ENCODE measurements around the gene CFAP126.
"Not testable (repeated sequence)": the region's sequence is repeated elsewhere in the genome, so short reads cannot be mapped to it uniquely, and the experiment has no call there.

The CFAP126 gene

DNA sequence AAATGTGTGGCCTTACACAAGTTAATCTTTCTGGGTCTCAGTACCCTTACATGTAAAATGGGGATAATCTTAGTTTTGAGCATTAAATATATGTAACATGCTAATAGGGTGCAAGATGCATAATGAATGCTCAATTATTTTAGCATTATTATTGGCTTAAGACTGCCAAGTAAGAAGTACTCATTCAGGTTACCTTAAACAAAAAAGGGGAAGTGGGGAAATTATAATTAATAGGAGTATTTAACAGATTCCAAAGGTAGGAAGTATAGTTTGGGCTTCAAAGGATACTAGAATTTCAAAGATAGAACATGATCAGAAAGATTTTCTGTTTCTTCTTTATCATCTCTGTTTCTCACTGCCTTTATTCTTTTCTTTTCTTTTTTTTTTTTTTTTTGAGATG lies 5.8 kb upstream of the CFAP126 start:
- no peak for TF ChIP-seq POLR2A (IDR thresholded peaks at IDR 0.05; ENCODE audit: low read depth, low read length)
- TF ChIP-seq TAF1 (IDR thresholded peaks at IDR 0.05; ENCODE audit: borderline replicate concordance, low read depth, low read length) = no peak
- no peak for TF ChIP-seq POLR2AphosphoS5 (IDR thresholded peaks at IDR 0.05; ENCODE audit: low read depth, low read length)
- no peak for FAIRE-seq
- DNase-seq (ENCODE audit: insufficient read length) = no peak

DNA sequence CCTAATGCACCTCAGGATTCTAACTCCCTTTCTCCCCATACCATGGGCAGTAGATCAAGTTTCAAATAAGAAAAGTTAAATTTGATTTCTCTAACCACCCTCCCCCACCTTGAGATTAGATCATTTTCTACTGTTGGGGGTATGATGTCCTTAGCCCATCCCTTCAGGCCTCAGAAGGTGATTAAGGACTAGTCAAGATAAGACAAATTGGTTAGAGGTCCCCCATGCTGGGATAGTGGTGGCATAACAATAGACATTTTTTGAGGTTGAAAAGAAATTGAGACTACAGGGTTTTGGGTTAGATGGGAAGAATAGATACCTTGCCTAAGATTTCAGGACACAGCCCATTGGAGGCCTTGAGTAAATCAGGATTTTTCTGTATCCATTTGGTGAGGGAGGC lies 2.5 kb downstream of the CFAP126 start:
- no peak for FAIRE-seq
- DNase-seq (ENCODE audit: insufficient read length) = no peak
- no peak for TF ChIP-seq POLR2AphosphoS5 (IDR thresholded peaks at IDR 0.05; ENCODE audit: low read depth, low read length)
- TF ChIP-seq TAF1 (IDR thresholded peaks at IDR 0.05; ENCODE audit: borderline replicate concordance, low read depth, low read length) = no peak
- no peak for TF ChIP-seq POLR2A (IDR thresholded peaks at IDR 0.05; ENCODE audit: low read depth, low read length)

DNA sequence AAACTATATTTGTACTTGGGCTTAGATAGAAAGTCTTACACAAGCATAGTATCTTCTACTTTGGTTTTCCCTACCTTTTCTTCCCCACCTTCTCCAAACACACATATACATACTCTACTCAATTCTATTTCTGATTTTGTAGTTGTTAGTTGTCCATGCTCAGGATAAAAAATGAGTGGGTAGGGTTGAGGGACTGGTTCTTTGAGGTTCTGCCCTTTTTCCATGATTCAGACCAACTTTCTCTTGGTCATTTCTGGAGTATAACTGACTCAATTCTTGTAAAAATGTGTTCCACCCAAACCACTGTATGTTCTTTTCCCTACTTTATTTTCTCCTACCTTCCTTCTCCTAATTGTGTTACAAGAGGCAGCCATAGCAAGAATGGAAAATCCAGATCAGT lies 3.3 kb downstream of the CFAP126 start:
- FAIRE-seq (no peak), DNase-seq (ENCODE audit: insufficient read length) (no peak)
- TF ChIP-seq POLR2A (IDR thresholded peaks at IDR 0.05; ENCODE audit: low read depth, low read length) = no peak
- no peak for TF ChIP-seq TAF1 (IDR thresholded peaks at IDR 0.05; ENCODE audit: borderline replicate concordance, low read depth, low read length)
- no peak for TF ChIP-seq POLR2AphosphoS5 (IDR thresholded peaks at IDR 0.05; ENCODE audit: low read depth, low read length)

DNA sequence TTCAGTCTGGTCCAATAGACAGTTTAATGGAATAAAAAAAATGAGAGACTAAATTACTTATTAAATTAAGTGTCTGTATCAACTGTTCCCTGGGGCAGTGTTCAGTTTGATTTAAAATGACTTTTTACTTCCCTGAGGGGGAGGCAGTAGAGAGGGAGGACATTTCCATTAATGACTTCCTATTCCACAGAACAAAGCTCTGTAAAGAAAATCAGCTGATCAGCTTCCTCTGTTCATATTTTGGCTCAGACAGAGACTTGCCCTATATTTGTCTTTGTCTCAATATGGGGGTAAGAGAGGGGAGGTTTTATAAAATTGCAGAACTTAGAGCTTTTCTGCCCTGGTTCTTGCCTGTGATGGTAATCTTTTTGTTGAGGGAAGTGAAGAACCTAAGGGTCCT lies 8.4 kb downstream of the CFAP126 start:
- FAIRE-seq = no peak
- no peak for DNase-seq (ENCODE audit: insufficient read length)

GRCh38 chr1:161357073-161357472 lies 10.6 kb downstream of the CFAP126 start:
- no peak for DNase-seq (ENCODE audit: insufficient read length)
- TF ChIP-seq TAF1 (IDR thresholded peaks at IDR 0.05; ENCODE audit: borderline replicate concordance, low read depth, low read length) (no peak), POLR2AphosphoS5 (IDR thresholded peaks at IDR 0.05; ENCODE audit: low read depth, low read length) (no peak), POLR2A (IDR thresholded peaks at IDR 0.05; ENCODE audit: low read depth, low read length) (no peak)
- no peak for FAIRE-seq

More for the DNA sequence above, 8.4 kb downstream of the CFAP126 start:
- TF ChIP-seq POLR2AphosphoS5 (IDR thresholded peaks at IDR 0.05; ENCODE audit: low read depth, low read length) = no peak
- no peak for TF ChIP-seq POLR2A (IDR thresholded peaks at IDR 0.05; ENCODE audit: low read depth, low read length)
- TF ChIP-seq TAF1 (IDR thresholded peaks at IDR 0.05; ENCODE audit: borderline replicate concordance, low read depth, low read length) = no peak

- FAIRE-seq = no peak
- no peak for DNase-seq (ENCODE audit: insufficient read length)
- no peak for TF ChIP-seq POLR2A (IDR thresholded peaks at IDR 0.05; ENCODE audit: low read depth, low read length)
These were observed 16.2 kb downstream of the CFAP126 start for GRCh38 chr1:161351482-161351881.

GRCh38 chr1:161350671-161351070 lies 17.0 kb downstream of the CFAP126 start:
- DNase-seq (ENCODE audit: insufficient read length) (no peak), FAIRE-seq (no peak)
- TF ChIP-seq POLR2A (IDR thresholded peaks at IDR 0.05; ENCODE audit: low read depth, low read length) (no peak), TAF1 (IDR thresholded peaks at IDR 0.05; ENCODE audit: borderline replicate concordance, low read depth, low read length) (no peak), POLR2AphosphoS5 (IDR thresholded peaks at IDR 0.05; ENCODE audit: low read depth, low read length) (no peak)

DNA sequence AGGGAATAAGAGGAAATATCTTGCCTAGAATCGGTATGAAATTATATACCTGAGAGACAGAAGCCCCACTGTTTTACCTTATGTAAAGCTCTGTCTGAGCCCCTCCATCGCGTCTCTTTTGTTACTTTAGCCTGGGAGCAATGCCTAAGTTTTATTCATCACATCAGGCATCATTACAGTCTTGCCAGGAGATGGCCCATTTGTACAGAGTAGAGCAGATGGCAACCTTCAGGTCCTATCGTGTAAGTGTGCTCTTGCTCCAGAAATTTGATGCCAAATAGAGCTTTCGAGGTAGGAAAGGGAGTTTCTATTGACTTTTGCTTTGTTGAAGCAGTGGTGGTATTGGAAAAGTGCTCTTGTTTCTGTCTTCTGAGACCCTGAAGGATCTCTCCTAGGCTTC lies 24.9 kb downstream of the CFAP126 start:
- no peak for TF ChIP-seq TAF1 (IDR thresholded peaks at IDR 0.05; ENCODE audit: borderline replicate concordance, low read depth, low read length)
- no peak for TF ChIP-seq POLR2AphosphoS5 (IDR thresholded peaks at IDR 0.05; ENCODE audit: low read depth, low read length)
- no peak for FAIRE-seq
- no peak for DNase-seq (ENCODE audit: insufficient read length)

- no peak for DNase-seq (ENCODE audit: insufficient read length)
- no peak for TF ChIP-seq TAF1 (IDR thresholded peaks at IDR 0.05; ENCODE audit: borderline replicate concordance, low read depth, low read length)
- TF ChIP-seq POLR2AphosphoS5 (IDR thresholded peaks at IDR 0.05; ENCODE audit: low read depth, low read length) = no peak
- TF ChIP-seq POLR2A (IDR thresholded peaks at IDR 0.05; ENCODE audit: low read depth, low read length) = no peak
- no peak for FAIRE-seq
These were observed 25.5 kb downstream of the CFAP126 start for GRCh38 chr1:161342177-161342576.

GRCh38 chr1:161335796-161336195 lies 31.9 kb downstream of the CFAP126 start:
- DNase-seq (ENCODE audit: insufficient read length) = no peak
- FAIRE-seq = no peak
- TF ChIP-seq POLR2AphosphoS5 (IDR thresholded peaks at IDR 0.05; ENCODE audit: low read depth, low read length) (no peak), TAF1 (IDR thresholded peaks at IDR 0.05; ENCODE audit: borderline replicate concordance, low read depth, low read length) (no peak), POLR2A (IDR thresholded peaks at IDR 0.05; ENCODE audit: low read depth, low read length) (no peak)

DNA sequence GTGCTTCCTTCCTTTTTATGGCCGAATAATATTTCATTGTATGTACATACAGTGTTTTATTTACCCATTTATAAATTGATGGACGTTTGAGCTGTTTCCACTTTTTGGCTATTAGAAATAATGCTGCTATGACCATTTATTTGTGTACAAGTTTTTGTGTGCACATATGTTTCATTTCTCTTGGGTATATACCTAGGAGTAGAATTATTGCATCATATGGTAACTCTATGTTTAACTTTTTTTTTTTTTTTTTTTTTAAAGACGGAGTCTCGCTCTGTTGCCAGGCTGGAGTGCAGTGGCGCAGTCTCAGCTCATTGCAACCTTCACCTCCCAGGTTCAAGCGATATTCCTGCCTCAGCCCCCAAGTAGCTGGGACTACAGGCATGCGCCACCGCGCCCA lies 34.5 kb downstream of the CFAP126 start:
- no peak for TF ChIP-seq POLR2A (IDR thresholded peaks at IDR 0.05; ENCODE audit: low read depth, low read length)
- TF ChIP-seq TAF1 (IDR thresholded peaks at IDR 0.05; ENCODE audit: borderline replicate concordance, low read depth, low read length) = no peak
- TF ChIP-seq POLR2AphosphoS5 (IDR thresholded peaks at IDR 0.05; ENCODE audit: low read depth, low read length) = no peak
- DNase-seq (ENCODE audit: insufficient read length) (no peak), FAIRE-seq (no peak)

DNA sequence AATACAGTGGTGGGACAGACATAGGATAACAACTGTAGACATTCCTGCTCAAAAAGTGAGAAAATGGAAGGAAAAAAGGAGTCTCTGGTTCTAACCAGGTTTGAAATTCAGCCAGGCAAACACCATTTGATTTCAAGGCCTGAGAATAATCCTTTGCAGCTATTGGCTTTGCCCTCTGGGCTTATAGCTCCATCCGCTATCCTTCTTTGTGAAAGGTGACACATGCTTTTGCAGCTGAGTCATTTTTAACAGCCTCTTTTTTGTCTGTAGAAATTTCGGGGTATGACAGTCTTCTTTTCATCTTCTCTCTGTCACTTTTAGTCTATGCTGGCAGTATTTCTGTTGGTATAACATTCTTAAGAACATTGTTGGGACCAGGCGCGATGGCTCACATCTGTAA lies 37.3 kb downstream of the CFAP126 start:
- TF ChIP-seq TAF1 (IDR thresholded peaks at IDR 0.05; ENCODE audit: borderline replicate concordance, low read depth, low read length) (no peak), POLR2A (IDR thresholded peaks at IDR 0.05; ENCODE audit: low read depth, low read length) (no peak), POLR2AphosphoS5 (IDR thresholded peaks at IDR 0.05; ENCODE audit: low read depth, low read length) (no peak)
- FAIRE-seq (no peak), DNase-seq (ENCODE audit: insufficient read length) (no peak)

- DNase-seq (ENCODE audit: insufficient read length) (no peak), FAIRE-seq (no peak)
- TF ChIP-seq TAF1 (IDR thresholded peaks at IDR 0.05; ENCODE audit: borderline replicate concordance, low read depth, low read length) (no peak), POLR2AphosphoS5 (IDR thresholded peaks at IDR 0.05; ENCODE audit: low read depth, low read length) (no peak), POLR2A (IDR thresholded peaks at IDR 0.05; ENCODE audit: low read depth, low read length) (no peak)
These were observed 43.7 kb downstream of the CFAP126 start for GRCh38 chr1:161324020-161324419.

GRCh38 chr1:161315841-161316674 lies 51.6 kb downstream of the CFAP126 start:
- not testable (repeated sequence) for FAIRE-seq; DNase-seq (ENCODE audit: insufficient read length)

Measured in GM12892 (cell line).